B cell (primary cell): ENCODE results near the gene FOXI1.

Experiments used
- CTCF ChIP-seq: fragments of 200-600 bp; IDR thresholded peaks from one replicate; pipeline ENCODE4 v1.8.0; 2022; ENCODE audit warnings: antibody characterized with exemption, mild to moderate bottlenecking
- EZH2 ChIP-seq: IDR thresholded peaks from 2 replicates; pipeline ENCODE4 v1.6.1; 2012; ENCODE audit warnings: borderline replicate concordance, low read depth, mild to moderate bottlenecking, moderate library complexity, low read length; ENCODE audit not compliant: insufficient read depth, poor library complexity, severe bottlenecking

- TF ChIP-seq CTCF = no peak
- TF ChIP-seq EZH2 = no peak
Observed at GRCh38 chr5:170155771-170156170, 50.1 kb downstream of the FOXI1 start.
